ENCODE data around the gene BLOC1S1. TPM values are rescaled to one million over a fixed set of nuclear protein-coding genes. Genes with fewer than 3 reads are reported as not detected.

BLOC1S1 gene
- total and polyA plus RNA-seq, 7 donors: 127 to 260 (median 185) TPM

- intact Hi-C loops (cut with DNase I): no loop called here
- no peak for TF ChIP-seq CTCF (IDR thresholded peaks at IDR 0.05)
- Histone ChIP-seq H3K36me3 (ENCODE audit: insufficient read depth in 1 of 2, low read depth in 1 of 2) (peaks cover 0 to 2% of the 10 kb centered on the region in 2 donors), H3K27ac (peak overlapping the region; percentile 16), H3K4me3 (peak overlapping the region; percentile 28), H3K27me3 (ENCODE audit: insufficient read depth in 3 of 3, low read length in 2 of 3) (peaks cover 0 to 8% (median 3%) of the 10 kb centered on the region in 3 donors), H3K4me1 (peaks cover 19% of the 10 kb centered on the region), H3K9me3 (no peaks in the 10 kb centered on the region)
- DNase-seq: no peak
- peak in 2 of 4 donors; percentile 17 for ATAC-seq
- 18 to 26% (median 20%) methylated on average over 12 to 13 of the region's 13 CpGs for WGBS, 3 donors
Measured at GRCh38 chr12:55745361-55746173, 29.7 kb downstream of the BLOC1S1 start.

- peaks cover 4 to 6% of the 10 kb centered on the region in 2 donors for H3K36me3 ChIP-seq (ENCODE audit: insufficient read depth in 1 of 2, low read depth in 1 of 2)
- no peaks in the 10 kb centered on the region for H3K9me3 ChIP-seq
- TF ChIP-seq CTCF (IDR thresholded peaks at IDR 0.05): no peak
- no peak for DNase-seq
- H3K4me1 ChIP-seq: peaks cover 19% of the 10 kb centered on the region
- 45 to 56% (median 50%) methylated on average over 3 of the region's 3 CpGs for WGBS, 3 donors
- no peak for ATAC-seq
- peak overlapping the region; percentile 28 for H3K4me3 ChIP-seq
- peak overlapping the region; percentile 16 for H3K27ac ChIP-seq
- peaks cover 0 to 8% (median 3%) of the 10 kb centered on the region in 3 donors for H3K27me3 ChIP-seq (ENCODE audit: insufficient read depth in 3 of 3, low read length in 2 of 3)
- intact Hi-C loops (cut with DNase I): no loop called here
Measured at GRCh38 chr12:55746174-55746912, 30.5 kb downstream of the BLOC1S1 start.

GRCh38 chr12:55746913-55747231 lies 31.0 kb downstream of the BLOC1S1 start:
- no peaks in the 10 kb centered on the region for H3K9me3 ChIP-seq
- no peak overlapping the region for H3K4me3 ChIP-seq
- ATAC-seq: no peak
- H3K27me3 ChIP-seq (ENCODE audit: insufficient read depth in 3 of 3, low read length in 2 of 3): peaks cover 0 to 8% (median 3%) of the 10 kb centered on the region in 3 donors
- H3K36me3 ChIP-seq (ENCODE audit: insufficient read depth in 1 of 2, low read depth in 1 of 2): peaks cover 4 to 11% of the 10 kb centered on the region in 2 donors
- intact Hi-C loops (cut with DNase I): no loop called here
- peaks cover 19% of the 10 kb centered on the region for H3K4me1 ChIP-seq
- no peak for TF ChIP-seq CTCF (IDR thresholded peaks at IDR 0.05)
- H3K27ac ChIP-seq: no peak overlapping the region
- no peak for DNase-seq

- WGBS, 3 donors: 77 to 82% (median 82%) methylated on average over 18 of the region's 18 CpGs
- peaks cover 7 to 27% of the 10 kb centered on the region in 2 donors for H3K36me3 ChIP-seq (ENCODE audit: insufficient read depth in 1 of 2, low read depth in 1 of 2)
- ATAC-seq: no peak
- no peak overlapping the region for H3K4me3 ChIP-seq
- peaks cover 19% of the 10 kb centered on the region for H3K4me1 ChIP-seq
- no peak for TF ChIP-seq CTCF (IDR thresholded peaks at IDR 0.05)
- H3K27ac ChIP-seq: no peak overlapping the region
- no peaks in the 10 kb centered on the region for H3K9me3 ChIP-seq
- intact Hi-C loops (cut with DNase I): no loop called here
- H3K27me3 ChIP-seq (ENCODE audit: insufficient read depth in 3 of 3, low read length in 2 of 3): peaks cover 0 to 8% (median 3%) of the 10 kb centered on the region in 3 donors
- DNase-seq: no peak
Measured at GRCh38 chr12:55748230-55748993, 32.6 kb downstream of the BLOC1S1 start.

Measured in psoas muscle (tissue), 8 donors.